ENCODE data around the gene RAB36. TPM values are rescaled to one million over a fixed set of nuclear protein-coding genes. Genes with fewer than 3 reads are reported as not detected.

The RAB36 gene
- polyA plus RNA-seq, 1 of the 3 experiments (the other 2 are of a cell fraction): 6.6 TPM

DNA sequence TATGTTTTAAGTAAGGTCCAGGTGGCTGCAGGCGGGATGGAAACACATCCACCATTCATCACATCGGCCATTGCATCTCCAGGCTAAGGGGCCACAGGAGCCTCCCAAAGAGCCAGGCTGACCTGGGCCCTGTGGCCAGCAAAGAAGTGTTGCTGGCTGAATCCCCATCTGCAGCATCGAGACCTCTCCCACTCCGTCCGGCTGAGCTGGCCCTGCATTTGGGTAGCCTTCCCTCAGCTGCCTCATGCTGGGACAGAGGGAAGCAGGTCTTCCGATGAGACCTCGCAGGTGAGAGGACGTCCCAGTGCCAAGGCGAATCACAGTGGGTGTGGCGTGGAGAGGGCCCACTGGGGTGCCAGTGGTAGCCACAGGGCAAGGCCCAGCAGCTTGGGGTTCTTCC lies 28.0 kb upstream of the RAB36 start (continued):
- TF ChIP-seq, protein P1, sequence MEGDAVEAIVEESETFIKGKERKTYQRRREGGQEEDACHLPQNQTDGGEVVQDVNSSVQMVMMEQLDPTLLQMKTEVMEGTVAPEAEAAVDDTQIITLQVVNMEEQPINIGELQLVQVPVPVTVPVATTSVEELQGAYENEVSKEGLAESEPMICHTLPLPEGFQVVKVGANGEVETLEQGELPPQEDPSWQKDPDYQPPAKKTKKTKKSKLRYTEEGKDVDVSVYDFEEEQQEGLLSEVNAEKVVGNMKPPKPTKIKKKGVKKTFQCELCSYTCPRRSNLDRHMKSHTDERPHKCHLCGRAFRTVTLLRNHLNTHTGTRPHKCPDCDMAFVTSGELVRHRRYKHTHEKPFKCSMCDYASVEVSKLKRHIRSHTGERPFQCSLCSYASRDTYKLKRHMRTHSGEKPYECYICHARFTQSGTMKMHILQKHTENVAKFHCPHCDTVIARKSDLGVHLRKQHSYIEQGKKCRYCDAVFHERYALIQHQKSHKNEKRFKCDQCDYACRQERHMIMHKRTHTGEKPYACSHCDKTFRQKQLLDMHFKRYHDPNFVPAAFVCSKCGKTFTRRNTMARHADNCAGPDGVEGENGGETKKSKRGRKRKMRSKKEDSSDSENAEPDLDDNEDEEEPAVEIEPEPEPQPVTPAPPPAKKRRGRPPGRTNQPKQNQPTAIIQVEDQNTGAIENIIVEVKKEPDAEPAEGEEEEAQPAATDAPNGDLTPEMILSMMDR (IDR thresholded peaks at IDR 0.05): no peak
- TF ChIP-seq GABPA (IDR thresholded peaks at IDR 0.05; ENCODE audit: low read depth) (no peak), USF1 (IDR thresholded peaks at IDR 0.05; ENCODE audit: borderline replicate concordance, low read depth) (no peak)

- ChIA-PET CTCF (interaction anchor here (0.9 to 10.0 kb wide), 4 partner anchors 10 to 270 kb away, joined by 3 to 161 read pairs (median 11); no protein-coding TSS in a partner anchor), POLR2A (interaction anchor here (0.8 kb wide), 1 partner anchor 15 kb away, joined by 3 read pairs; no protein-coding TSS in a partner anchor)
- H3K9ac ChIP-seq: no peak overlapping the region
- H3K36me3 ChIP-seq (replicated peaks in 1 of 2; ENCODE audit: control insufficient read depth in 1 of 2, insufficient read depth in 2 of 2, low read length in 1 of 2): no peaks in the 10 kb centered on the region
- H3K4me1 ChIP-seq (ENCODE audit: control insufficient read depth in 1 of 2, insufficient read depth in 2 of 2, low read depth in 1 of 2, low read length in 1 of 2): peaks cover 0 to 72% of the 10 kb centered on the region in 2 experiments; a peak in 1 of 4 replicates
- H3K27ac ChIP-seq (ENCODE audit: low read depth in 2 of 2, low read length in 1 of 2): peak overlapping the region in 1 of 2 experiments; percentile 22; a peak in 1 of 4 replicates
- TF ChIP-seq MEF2A (IDR thresholded peaks at IDR 0.05; ENCODE audit: borderline replicate concordance, low read depth) (no peak), RXRA (IDR thresholded peaks at IDR 0.05; ENCODE audit: borderline replicate concordance, low read depth) (no peak), TCF12 (IDR thresholded peaks at IDR 0.05) (no peak), TEAD4 (IDR thresholded peaks at IDR 0.05; ENCODE audit: borderline replicate concordance, insufficient read depth) (no peak), JUND (IDR thresholded peaks at IDR 0.05) (no peak), TAF1 (IDR thresholded peaks at IDR 0.05; ENCODE audit: borderline replicate concordance, low read depth, low read length) (no peak), CHD2 (IDR thresholded peaks at IDR 0.05; ENCODE audit: low read length, partially characterized antibody) (no peak), FOXM1 (IDR thresholded peaks at IDR 0.05; ENCODE audit: low read depth) (no peak), RFX5 (IDR thresholded peaks at IDR 0.05; ENCODE audit: low read length) (no peak)
- TF ChIP-seq, protein P2, sequence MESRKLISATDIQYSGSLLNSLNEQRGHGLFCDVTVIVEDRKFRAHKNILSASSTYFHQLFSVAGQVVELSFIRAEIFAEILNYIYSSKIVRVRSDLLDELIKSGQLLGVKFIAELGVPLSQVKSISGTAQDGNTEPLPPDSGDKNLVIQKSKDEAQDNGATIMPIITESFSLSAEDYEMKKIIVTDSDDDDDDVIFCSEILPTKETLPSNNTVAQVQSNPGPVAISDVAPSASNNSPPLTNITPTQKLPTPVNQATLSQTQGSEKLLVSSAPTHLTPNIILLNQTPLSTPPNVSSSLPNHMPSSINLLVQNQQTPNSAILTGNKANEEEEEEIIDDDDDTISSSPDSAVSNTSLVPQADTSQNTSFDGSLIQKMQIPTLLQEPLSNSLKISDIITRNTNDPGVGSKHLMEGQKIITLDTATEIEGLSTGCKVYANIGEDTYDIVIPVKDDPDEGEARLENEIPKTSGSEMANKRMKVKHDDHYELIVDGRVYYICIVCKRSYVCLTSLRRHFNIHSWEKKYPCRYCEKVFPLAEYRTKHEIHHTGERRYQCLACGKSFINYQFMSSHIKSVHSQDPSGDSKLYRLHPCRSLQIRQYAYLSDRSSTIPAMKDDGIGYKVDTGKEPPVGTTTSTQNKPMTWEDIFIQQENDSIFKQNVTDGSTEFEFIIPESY (IDR thresholded peaks at IDR 0.05; ENCODE audit: borderline replicate concordance, low read depth): no peak
- no peak overlapping the region for H3K4me3 ChIP-seq (ENCODE audit: low read depth in 2 of 2, low read length in 1 of 2)
- no peaks in the 10 kb centered on the region for H4K20me1 ChIP-seq (ENCODE audit: insufficient read depth)
- 79% methylated on average over 13 of the region's 15 CpGs for WGBS (ENCODE audit: low lambda C conversion rate)
- H3K79me2 ChIP-seq (ENCODE audit: insufficient read depth): no peaks in the 10 kb centered on the region
- H3F3A ChIP-seq (replicated peaks; ENCODE audit: insufficient read depth): no peaks in the 10 kb centered on the region
- H3K9me2 ChIP-seq: no peaks in the 10 kb centered on the region
- H3K9me3 ChIP-seq: no peaks in the 10 kb centered on the region
- H2AFZ ChIP-seq (ENCODE audit: low read depth): no peak overlapping the region
- H3K4me2 ChIP-seq: no peak overlapping the region
- DNase-seq: no peak
- H3K27me3 ChIP-seq (ENCODE audit: insufficient read depth): no peaks in the 10 kb centered on the region
These were observed 27.2 kb upstream of the RAB36 start for GRCh38 chr22:23117891-23118646.

All from SK-N-SH (cell line).